GM18502 (cell line): ENCODE data around the gene HSD3B1.

Source experiments
- ATAC-seq: cut with Tn5 transposase; IDR thresholded peaks from one replicate; pipeline ENCODE4 v1.9.1; 2021; ENCODE audit warnings: mild to moderate bottlenecking; ENCODE audit not compliant: unreplicated experiment, poor library complexity

HSD3B1 gene

DNA sequence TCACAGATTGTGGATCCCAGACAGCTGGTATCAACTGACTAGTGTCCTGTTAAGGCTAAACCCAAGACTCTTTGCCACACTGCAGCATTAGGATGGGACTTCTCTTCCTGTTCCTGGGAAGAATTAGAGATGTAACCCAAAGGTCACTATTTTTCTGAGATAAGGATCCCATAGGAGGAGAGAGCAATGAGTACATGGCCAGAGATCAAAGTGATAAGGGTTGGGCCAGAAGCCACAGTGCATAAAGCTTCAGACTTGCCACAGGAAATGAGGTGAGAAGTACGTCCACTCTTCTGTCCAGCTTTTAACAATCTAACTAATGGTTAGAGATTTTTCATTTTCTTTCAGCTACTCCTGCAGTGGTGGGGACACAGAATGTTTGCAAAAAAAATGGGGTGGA, at the start of gene HSD3B1:
TSS of gene HSD3B1 (plus strand) at position 270 of the 400 bp plus-strand sequence. CDS start 267 bp downstream, outside the sequence.
- no peak for ATAC-seq

DNA sequence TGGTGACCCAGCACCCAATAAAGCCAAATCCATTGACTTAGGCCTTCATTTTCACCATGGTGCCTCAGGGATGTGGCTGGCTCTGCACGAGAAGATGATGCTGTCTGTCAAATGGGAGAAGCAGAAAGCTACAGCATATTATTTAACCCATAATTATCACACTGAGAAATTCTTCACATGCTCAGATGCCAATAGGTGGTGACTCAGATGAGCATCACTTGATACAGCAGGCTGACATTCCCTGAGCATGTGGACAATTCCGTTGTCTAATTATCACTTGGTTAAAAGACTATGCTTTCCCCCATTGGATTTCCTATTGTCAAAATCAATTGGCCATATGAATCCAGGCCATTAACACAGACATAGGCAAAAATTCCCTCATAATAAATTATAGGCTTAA, 44.0 kb upstream of the HSD3B1 start:
- ATAC-seq: no peak

DNA sequence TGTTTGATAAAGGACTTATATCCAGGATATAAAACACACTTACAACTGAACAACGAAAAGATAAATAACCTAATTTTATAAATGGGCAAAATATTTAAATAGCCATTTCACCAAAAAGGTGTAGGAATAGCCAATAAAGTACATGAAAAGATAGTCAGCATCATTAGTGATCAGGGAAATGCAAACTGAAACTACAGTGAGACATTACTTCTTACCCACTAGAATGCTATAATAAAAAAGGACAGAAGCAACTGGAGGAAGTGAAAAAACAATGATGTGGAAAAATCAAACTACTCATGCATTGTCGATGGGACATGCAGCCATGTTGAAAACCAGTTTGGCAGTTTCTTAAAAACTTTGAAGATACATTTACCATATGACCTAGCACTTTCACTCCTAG, 43.4 kb upstream of the HSD3B1 start:
- no peak for ATAC-seq

DNA sequence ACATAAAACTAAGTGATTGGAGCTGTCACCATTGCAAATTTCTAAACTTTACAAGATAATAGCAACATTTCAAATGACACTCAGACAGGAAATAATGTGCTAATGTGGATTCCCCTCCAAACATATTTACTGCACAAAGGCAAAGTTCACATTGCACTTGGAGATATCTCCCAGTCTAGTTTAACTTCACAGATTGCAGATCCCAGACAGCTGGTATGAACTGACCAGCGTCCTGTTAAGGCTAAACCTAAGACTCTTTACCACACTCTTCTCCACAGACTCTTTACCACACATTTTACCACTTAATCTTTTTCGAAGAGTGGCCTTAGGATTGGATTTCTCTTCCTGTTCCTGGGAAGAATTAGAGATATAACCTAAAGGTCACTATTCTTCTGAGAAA, 40.6 kb upstream of the HSD3B1 start:
- no peak for ATAC-seq

DNA sequence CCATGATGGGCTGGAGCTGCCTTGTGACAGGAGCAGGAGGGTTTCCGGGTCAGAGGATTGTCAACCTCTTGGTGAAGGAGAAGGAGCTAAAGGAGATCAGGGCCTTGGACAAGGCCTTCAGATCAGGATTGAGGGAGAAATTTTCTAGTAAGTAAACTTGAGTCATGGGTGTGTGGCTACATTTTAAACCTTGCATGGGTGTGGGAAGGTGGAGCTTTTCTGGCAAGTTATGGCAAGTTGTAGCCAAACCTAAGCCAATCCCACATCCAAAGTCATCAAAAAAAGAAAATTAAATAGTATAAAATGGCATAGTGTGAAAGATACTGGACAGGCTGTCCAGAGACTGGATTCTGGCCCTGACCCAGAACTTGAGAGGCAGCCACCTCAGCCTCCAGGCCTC, 39.8 kb upstream of the HSD3B1 start:
- ATAC-seq: no peak

DNA sequence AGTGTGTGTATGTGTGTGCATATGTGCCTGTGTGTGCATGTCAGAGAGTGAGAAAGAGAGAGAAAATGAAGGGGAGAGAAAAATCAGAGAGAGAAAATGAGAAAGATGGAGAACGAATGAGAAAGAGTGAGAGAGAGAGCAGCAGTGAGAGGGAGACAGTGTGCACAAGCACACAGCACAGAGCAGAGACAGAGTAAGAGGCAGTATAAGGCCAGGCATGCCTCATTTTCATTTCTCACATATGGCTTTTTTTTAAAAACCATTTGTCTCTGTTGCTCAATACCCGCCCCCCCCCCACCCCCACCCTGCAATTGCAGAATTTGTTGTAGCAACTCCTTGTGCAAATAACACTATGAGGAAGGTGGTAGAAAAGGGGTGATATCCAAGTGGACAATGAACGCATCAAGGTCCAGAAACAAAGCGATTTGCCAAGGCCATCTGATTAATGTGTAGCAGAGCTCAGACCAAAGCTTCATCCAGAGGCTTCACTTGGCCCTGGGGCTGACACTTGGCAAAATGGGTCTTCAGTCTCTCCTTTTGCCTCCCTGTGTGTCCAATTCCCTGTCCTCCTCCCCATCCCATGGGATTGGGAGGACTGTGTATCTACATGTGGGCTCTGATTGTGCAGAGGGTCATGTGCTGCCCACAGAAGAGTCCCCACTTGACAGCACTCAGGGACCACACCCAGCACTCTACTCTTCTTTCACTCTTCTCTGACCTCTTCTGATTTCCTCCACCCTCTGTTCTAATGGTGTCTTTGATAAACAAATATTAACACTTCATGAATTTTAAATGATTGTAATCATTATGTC, 38.9 kb upstream of the HSD3B1 start:
- ATAC-seq: no peak

DNA sequence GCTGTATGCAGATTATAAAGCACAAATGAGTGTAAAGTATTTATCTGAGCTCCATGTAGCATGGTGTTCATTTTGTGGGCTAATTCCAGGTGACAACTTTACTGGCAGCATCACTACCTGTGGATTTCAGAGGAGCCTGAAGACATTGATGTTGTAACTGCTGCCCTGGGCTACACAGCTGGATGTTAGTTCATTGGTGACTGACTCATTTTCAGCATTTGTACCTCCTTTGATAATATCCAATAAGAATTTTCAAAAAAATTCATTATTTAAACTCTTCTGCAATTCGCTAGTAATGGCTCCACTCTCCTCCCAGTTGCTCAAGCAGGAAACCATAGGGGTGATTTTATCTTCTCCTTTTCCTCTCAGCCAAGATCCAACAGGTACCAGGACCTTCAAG, 37.3 kb upstream of the HSD3B1 start:
- no peak for ATAC-seq

DNA sequence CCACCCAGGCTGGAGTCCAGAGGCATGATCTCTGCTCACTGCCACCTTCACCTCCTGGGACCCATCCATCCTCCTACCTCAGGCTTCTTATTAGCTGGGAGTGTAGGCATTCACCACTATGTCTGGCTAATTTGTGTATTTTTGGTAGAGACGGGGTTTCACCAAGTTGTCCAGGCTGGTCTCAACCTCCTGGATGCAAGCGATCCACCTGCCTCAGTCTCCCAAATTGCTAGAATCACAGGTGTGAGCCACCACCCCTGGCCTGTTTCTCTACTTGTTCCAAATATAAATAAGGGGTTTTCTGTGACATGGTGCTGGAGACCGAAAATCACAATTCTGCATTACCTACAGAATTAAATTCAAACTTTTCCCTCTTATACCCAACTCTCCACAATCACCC, 36.6 kb upstream of the HSD3B1 start:
- no peak for ATAC-seq

DNA sequence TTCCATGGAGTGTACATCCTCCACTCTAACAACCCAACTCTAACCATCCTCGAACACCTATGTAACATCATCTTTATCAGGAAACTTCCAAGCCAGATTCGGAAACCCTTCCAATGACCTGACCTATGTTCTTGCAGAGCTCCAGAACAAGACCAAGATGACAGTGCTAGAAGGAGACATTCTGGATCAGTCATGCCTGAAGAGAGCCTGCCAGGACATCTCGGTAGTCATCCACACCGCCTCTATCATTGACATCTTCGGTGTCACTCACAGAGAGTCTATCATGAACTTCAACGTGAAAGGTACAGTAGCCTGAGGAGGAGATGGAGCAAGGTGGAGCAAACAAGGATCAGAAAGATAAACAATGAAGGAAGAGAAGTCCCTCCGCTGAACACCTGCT, 36.1 kb upstream of the HSD3B1 start:
- ATAC-seq: no peak

DNA sequence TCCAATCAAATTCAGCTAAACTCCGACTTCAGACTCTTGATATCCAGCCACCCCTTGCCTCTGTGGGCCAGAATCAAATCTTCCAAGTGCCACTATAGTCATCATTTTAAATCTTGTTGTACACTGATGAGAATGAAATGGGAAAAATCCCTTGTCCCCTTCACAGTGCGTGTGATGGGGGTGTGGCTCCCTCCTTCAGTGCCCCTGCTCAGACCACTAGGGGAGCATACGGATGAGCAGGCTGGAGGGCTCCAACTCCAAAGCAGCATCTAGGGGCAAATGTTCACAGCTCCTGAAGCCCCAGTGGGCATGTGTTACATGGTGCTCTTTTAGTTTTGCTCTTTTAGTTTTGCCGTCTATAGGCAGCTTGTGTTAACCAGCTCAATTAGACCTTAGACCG, 35.4 kb upstream of the HSD3B1 start:
- no peak for ATAC-seq

DNA sequence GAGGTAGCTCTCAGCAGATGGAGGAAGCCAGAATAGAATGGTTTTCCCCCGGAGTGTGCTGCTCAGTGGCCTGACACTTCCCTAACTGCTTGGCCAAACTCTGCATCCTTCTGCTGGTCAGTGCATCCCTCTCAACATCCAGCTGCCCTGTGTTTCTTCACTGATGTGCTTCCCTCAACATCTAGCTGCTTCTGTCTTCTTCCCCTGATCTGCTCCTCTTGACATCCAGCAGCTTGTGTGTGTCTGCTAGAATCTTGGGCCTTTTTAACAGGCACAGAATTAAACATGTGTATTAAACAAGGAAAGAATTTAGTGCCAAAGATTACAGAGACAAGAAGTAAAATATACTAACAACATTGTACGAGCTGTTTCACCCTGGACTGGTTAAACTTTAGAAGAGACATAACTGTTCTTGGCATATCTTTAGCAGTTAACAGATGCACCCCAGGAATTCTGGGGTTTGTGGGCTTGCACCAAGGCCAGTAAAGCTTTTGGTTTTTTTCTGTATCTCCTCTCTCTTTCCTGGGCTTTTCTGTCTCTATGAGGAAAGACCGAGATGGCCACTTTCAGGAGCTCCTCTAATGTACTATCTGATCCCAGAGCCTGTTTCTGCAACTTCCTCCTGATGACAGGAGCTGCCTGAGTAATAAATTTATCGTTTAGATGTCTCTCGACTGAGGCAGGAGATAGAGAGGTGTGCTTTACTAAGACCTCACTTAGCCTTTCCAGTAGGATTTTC, 34.8 kb upstream of the HSD3B1 start:
- no peak for ATAC-seq

DNA sequence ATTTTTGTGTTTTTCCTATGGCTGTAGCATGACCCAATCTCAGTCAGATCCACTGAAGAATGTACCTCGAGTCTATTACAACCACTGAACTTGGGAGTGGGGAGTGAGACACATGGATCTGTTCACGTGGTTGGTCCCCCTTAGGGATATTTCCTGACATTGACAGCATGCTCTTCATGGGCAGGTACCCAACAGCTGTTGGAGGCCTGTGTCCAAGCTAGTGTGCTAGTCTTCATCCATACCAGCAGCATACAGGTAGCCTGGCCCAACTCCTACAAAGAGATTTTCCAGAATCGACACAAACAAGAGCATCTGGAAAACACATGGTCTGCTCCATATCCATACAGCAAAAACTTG, 34.2 kb upstream of the HSD3B1 start:
- no peak for ATAC-seq

DNA sequence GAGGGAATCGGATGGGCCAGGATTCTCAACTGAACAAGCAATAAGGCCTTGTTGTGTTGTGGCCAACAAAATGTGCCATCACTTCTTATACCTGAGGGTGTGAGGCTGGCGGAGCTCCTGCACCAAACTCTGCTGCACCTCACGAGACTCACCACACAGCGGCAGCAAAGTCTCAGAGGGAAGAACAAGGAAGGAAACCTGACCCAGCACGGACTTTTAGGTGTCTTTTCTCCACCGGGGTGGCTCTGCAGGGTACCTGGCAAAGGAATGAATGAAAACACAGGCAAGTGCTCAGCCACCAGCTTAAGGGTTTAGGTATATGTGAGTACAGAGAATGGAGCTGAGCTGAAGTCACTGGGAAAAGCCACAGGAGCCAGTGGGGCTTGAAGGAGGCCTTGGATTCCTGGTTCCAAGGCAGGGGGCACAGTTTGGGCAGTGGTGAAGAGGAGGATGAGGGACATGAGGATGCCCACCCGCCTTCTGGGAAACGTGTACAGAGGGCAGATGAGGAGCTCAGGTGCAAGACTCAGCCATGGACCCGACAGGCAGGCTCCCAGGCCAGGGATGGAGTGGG, 31.1 kb upstream of the HSD3B1 start:
- ATAC-seq: peak; percentile 88

DNA sequence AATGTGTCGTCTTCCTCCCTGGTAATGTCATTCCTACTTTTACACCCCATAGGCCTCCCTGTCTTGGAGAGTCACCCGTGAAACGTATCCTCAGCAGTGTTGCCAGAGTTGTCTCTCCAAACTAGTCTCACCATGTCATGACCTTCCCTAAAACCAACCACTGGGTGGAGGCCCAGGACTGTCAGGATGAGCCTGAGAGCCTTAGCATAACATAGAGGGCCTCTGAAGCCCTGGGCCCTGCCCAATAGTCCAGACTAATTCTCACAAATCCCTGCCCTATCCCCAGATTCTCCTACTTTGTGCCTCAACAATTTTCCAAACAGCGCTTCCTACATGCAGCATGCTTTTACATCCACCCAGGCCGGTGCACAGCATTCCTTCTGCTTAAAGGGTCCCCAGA, 29.3 kb upstream of the HSD3B1 start:
- ATAC-seq: no peak

DNA sequence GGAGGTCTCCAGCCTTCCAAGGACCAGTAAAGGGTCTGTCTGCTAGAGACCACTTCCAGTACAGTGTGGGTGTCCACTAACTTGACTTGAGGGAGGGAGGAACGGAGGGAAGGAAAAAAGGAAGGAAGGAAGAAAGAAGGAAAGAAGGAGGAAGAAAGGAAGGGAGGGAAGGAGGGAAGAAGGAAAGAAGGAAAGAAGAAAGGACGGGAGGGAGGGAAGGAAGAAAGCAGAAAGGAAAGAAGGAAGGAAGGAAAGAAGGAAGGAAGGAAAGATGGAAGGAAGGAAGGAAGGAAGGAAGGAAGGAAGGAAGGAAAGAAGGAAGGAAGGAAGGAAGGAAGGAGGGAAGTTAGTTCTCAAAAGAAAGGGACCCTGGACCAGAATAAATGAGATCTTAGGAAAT, 26.8 kb upstream of the HSD3B1 start:
- ATAC-seq: no peak

DNA sequence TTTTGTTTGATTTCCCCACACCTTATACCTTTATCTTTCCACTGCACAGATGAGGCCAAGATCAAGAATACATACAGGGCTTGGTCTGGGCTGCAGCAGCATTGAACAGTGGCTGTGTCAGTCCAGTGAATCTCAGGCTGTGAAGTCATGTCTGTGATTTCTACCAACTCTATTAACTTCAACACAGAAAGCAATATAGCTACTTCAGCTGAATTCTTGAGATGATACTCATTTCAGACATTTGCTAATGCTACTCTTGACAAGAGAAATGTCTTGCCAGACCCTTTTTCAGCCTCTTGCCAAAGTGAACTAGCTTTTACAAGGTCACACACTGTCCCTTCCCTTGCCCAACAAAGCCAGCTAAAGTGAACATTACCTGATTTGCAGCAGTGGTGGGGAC, 25.1 kb upstream of the HSD3B1 start:
- ATAC-seq: no peak

DNA sequence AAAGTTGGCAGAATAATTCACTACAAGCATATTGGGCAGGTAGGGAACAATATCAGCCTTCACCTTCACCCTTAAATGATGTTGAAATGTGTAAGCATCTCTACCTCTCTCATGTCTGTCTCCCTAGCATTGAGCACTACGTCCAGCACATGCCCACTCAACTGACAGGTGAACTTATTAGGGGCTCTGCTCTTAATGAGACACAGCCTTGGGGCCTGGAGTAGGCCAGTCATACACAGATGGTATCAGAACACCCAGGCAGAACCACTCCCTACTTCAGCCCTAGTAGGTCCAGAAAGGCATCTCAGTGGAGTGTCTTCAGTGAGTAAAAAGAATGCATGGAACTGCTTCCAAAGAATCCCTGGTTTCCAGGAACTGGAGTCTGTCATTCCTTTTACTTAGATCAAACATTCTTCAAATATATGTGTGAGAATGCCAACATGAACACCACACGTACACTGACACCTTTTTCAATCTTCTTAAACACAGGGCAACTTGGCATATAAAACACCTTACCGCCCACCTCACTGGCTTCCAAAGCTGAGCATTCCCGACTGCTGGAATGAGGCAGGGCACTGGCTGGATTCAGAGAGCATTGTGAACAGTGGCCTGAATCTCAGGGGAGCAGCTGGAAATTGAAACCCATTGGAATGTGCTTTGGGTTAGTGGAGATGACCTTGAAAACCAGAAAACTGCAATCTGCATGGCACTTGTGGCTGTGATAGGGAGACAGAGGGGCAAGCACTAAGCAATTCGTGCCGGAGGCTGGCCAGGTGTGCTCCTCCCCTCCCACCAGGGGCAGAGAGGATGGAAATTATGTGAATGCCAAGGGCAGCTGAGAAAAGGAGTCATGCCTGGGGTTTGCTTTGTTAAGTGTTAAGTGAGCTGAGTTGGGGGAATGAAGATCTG, 24.2 kb upstream of the HSD3B1 start:
- ATAC-seq: no peak

DNA sequence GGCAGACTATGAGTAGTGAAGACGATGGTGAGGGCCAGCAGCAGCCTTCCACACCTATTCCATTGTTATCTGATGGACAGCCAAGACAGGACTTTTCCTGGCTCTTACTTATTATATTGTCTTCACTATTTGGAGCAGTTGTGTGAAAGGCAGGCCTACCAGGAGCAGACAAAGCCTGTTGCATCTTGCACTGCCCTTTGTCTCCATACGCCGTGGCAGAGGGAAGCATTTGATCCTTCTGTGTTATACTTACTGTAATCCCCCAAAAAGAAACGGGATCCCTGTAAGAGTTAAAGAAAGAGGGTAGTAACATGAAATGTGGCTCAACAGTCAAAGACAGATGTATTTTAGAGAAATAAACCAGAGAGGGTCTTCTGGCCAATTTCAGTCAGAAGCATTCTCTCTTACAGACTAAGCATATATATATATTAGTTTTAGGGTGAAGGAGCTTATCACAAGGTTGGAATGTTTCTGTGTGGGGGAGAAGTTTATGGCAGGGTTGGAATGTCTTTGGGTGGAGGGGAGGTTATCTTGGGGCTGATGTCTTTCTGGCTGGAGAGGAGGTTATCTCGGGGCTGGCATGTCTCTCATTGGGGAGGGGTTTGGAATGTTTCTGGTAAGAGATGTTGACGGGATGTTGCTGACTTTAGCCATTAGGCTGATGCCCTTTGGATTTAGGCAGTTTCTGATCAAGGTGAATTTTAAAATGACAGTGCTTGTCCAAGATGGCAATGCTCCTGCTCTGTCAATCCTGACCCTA, 23.4 kb upstream of the HSD3B1 start:
- no peak for ATAC-seq

DNA sequence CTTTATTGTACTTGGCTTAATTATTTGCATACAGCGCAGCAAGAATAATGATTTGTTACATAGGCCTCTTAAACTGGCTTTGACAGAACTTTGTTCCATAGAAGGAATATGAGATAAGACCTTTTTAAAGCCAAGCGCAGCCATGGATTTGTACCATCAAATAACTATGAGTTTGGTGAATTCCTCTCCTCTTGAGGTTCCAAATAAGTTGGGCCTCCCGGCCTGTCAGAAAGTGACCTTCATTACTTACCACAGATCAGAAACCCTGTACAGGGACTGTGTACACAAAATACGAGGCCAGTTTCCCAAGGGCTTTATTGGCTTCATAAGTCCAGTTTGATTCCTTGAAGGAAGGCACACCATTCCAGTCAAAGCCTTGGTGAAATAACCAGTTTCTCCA, 21.8 kb upstream of the HSD3B1 start:
- ATAC-seq: no peak

DNA sequence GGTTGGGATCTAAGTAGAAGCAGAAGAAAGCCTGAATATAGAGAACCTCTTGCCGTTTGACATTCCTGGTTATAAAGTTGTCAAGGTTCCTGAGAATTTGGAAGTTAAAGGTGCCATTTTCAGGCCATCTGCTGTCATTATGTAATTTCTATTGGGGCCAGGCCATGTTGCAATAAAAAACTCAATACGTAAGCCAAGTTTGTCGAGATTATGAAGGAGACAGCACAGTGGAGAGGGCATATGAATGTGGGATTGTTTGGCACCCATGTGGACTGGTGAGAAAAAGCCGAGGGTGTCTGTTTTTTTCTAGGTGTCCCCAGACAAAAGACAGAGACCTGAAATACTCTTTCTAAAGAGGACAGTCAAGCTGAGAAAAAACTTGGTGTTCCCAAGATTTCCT, 18.8 kb upstream of the HSD3B1 start:
- ATAC-seq: no peak
